Loucy (cell line): ENCODE results near the gene TRAT1.

ENCODE experiments used
- CTCF ChIP-seq: fragments of 200-600 bp; sonication (generic); conservative IDR thresholded peaks from 2 replicates; pipeline ENCODE4 v1.5.1; 2014; ENCODE audit warnings: mild to moderate bottlenecking, antibody characterized with exemption, low read length
- EZH2phosphoT487 ChIP-seq: fragments of 200-600 bp; IDR thresholded peaks from 2 replicates; pipeline ENCODE4 v1.6.1; 2018; ENCODE audit warnings: antibody characterized with exemption, mild to moderate bottlenecking, moderate library complexity, borderline replicate concordance

GRCh38 chr3:108835101-108835500 lies 12.5 kb downstream of the TRAT1 start:
- TF ChIP-seq CTCF (no peak), EZH2phosphoT487 (no peak)
